HG03457 (cell line): ENCODE data around the gene TSC2.

Experiments used
- ATAC-seq: cut with Tn5 transposase; IDR thresholded peaks from one replicate; pipeline ENCODE4 v1.9.1; 2021; ENCODE audit warnings: moderate number of reproducible peaks; ENCODE audit not compliant: unreplicated experiment

The TSC2 gene

DNA sequence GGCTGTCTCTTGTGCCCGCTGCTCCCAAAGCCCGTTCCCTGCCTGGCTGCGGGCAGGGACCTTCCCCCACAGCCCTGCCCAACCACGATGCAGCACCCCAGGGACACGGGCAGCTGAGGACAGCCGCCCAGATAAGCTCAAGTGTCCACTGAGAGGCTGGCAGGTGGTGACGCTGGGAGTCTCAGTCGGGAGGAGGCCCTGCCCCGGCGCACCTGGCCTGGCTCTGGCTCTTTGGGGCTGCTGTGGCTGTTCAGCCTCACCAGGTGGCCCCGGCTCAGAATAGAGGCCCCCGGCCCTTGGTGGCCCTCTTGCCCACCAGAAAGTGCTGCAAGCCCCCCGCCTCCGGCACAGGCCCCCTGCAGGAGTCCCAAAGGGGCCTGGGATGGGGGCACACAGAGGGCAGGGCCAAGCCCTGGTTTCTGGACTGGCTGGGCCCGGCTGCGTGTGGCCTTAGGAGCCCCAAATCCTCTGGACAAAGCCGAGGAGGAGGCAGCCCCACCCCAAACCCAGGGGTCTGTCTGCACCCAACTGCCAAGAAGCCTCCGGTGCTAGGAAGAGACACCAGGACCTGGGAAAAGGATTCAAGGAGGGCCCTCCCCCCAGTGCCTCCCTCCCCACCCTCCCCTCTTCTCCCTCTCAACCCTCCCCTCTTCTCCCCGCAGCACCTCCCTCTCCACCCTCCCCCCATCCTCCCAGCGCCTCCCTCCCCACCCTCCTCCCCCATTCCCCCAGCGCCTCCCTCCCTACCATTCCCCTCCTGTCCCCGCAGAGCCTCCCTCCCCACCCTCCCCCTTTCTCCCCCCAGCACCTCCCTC is 5.4 kb upstream of the TSC2 start:
- ATAC-seq, result no peak

- ATAC-seq, result no peak
Observed at GRCh38 chr16:2042986-2043666, 4.7 kb upstream of the TSC2 start.

DNA sequence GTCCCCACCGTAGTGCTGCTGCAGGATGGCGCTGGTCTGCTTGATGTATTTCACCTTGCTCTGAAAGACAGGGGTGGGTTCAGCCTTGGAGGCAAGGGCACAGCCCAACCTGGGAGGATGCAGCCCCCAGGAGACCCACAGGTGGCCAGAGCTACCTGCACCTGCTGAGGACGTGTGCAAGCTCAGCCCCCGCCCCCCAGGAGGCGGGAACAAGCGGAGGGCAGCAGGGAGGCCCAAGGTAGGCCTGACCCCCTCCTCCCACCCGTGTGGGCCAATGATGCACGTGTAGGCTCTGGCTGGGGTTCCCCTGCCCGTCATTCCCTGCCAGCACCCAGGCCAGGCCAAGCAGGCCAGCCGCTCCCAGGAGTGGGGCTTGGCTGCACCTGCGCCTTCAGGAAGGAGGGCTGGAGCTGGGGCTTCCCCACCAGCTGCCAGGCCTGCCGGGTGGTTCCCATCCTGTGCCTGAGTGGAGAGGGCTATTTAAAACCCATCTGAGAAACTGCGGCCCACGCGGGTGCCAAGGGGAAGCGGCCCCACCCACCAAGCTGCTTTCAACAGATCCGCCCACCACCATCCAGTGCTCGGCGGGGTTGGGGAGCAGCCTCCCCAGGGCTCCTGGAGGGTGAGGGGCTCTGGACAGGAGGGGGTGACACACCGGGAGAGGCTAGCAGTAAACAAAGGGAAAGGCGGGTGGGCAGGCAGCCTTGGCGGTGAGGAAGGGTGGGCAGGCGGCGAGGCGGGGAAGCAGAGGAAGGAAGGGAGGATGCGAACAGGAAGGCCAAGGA is 3.9 kb upstream of the TSC2 start:
- no peak for ATAC-seq

DNA sequence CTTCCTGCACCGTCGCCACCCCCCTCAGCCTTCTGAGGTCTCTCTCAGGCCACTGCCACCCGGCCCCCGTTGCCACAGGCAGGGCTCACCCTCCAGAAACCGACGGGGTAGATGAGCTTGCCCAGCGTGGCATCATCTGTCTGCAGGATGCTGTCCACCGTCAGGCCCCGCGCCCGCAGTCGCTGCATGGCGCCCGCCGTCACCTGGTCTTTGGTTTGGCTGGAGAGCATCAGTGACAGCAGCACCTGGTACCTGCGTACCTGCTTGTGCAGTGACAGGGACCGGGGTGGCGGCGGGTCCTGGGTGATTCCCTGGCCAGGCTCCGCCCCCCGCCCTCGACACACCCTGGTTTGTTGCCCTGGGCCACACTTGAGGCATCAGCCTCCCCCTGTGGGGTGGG is 3.2 kb upstream of the TSC2 start:
- no peak for ATAC-seq

DNA sequence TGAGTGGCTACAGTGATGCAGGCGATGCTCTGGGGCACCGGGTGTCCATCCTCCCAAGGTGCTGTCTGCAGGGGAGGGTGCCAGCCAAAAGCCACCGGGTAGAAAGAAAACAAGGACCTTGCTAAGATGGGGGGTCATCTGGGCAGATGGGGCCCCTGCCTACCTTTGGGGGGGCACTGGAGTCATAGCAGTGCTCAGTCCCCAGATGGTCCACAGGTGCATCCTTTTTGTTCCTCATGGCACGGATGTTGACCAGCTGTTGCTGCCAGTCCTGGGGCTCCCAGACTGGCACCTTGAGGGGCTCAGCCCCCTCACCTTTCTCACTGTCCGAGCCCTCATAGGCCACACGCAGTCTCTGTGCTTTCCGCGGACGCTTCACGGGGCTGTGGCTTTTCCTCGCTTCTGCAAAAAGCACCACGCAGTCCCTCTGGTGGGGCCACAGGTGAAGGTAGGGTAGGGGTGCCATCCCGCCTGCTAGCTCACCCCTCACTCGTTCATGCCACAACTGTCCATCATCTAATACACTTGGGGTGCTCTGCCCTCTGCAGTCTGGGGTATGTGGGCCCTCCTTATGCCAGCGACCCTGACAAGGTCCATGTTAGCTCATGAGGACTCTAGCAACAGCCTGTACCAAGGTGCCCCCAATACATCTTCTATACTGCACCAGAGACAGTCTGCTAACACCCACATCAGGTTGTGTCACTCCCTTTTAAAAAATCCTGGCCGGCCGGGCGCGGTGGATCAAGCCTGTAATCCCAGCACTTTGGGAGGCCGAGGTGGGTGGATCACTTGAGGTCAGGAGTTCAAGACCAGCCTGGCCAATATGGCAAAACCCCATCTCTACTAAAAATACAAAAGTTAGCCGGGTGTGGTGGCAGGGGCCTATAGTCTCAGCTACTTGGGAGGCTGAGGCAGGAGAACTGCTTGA is 1.6 kb upstream of the TSC2 start:
- ATAC-seq, result no peak

GRCh38 chr16:2046893-2047329 is 874 bp upstream of the TSC2 start:
- no peak for ATAC-seq

DNA sequence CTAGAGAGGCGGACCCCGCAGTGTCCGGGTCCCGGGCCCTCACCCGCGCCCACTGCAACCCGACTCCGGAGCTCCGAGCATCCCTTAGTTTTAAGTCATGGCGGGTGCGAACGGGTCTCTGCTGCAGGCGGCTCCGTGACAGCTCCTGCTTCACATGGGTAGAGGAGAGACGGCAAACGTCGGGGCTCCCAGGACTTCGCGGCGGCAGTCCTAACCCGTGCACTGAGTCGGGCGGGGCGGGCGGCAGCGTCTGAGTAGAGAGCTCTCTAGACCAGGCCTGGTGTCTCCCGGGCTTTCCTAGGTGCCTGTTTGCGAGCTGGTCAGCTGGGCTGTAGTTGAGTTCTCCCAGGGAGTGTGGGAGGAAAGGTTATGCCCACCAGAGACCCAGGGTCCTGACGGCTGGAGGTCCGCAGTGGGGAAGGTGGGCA is 345 bp downstream of the TSC2 start:
- no peak for ATAC-seq

GRCh38 chr16:2053211-2053610 is 5.4 kb downstream of the TSC2 start:
- ATAC-seq, result no peak

- ATAC-seq, result no peak
Observed at GRCh38 chr16:2053897-2054296, 6.1 kb downstream of the TSC2 start.

- ATAC-seq, result no peak
Observed at GRCh38 chr16:2054543-2055245, 6.9 kb downstream of the TSC2 start.

- ATAC-seq, result no peak
Observed at GRCh38 chr16:2056077-2056476, 8.3 kb downstream of the TSC2 start.

- no peak for ATAC-seq
Observed at GRCh38 chr16:2056681-2057407, 9.1 kb downstream of the TSC2 start.

GRCh38 chr16:2057438-2057837 is 9.7 kb downstream of the TSC2 start:
- ATAC-seq, result no peak

DNA sequence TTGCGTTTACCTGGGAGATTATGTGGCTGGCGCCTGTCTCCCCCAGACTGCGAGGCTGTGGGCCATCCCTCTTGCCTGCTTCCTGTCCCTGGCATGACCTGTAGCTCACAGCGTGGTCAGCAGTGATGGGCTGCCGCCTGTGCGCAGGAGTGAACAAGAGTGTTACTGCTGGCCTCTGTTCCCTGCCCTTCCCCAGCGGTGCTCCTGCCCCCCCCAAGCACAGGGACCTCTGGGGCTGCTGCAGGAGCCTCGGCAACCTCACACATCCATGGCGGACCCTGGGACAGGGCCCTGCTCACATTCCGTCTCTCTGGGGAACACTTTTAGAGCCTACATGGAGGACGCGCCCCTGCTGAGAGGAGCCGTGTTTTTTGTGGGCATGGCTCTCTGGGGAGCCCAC is 10.6 kb downstream of the TSC2 start:
- ATAC-seq, result no peak

DNA sequence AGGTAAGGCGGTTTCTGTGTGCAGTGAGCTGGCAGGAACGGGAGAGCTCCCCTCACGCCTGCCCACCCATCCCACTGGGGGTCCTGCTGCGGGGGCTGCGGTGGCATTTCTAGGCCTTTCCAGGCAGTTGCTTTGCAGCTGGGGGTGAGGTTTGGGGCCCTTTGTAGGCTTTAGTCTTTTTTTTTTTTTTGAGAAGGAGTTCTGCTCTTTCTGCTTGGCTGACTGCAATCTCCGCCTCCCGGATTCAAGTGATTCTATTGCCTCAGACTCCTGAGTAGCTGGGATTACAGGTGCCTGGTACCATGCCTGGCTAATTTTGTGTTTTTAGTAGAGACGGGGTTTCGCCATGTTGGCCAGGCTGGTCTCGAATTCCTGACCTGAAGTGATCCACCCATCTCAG is 11.1 kb downstream of the TSC2 start:
- ATAC-seq, result no peak

GRCh38 chr16:2060346-2060745 is 12.6 kb downstream of the TSC2 start:
- ATAC-seq, result no peak

DNA sequence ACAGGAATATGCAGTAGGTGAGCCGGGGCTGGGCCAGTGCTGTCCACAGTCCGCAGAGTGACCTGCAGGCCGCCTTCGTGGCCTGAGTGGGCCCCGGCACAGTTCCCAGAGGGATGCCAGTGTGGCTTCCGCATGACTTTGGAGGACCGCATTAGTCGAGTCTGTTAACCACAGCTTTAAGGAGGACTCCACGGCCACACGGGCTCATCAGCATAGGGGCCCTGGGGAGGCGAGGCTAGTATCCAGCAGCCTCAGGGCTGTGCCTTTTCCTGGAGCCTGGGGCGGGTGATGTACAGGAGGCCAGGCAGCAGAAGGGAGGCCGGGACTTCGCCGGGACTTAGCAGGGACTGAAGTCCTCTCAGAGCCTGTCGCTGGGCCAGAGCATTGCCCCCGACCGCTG is 13.2 kb downstream of the TSC2 start:
- no peak for ATAC-seq

GRCh38 chr16:2061526-2061925 is 13.7 kb downstream of the TSC2 start:
- ATAC-seq, result no peak

DNA sequence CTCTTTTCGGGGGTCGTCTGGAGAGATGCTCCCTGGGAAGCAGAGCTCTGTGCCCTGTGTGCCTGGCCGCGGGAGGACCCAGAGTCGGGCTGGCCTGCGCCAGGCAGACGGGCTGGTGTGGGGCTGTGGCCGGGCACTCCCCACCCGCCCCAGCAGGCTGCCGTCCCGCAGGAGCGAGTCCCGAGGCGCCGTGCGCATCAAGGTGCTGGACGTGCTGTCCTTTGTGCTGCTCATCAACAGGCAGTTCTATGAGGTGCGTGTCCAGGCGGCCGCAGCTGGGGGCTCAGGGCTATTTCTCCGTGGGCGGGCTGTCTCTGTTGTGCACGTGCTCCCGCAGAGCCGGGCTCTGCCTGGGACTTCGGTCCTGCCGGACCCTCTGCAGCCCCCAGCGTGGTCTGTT is 15.0 kb downstream of the TSC2 start:
- no peak for ATAC-seq
